Kidney tubule cell (primary cell): ENCODE results near the gene PABPC5.

Experiments used
- DNase-seq: peaks from one replicate; pipeline ENCODE4 v3.0.0-alpha.2; 2018; ENCODE audit warnings: low spot score

The PABPC5 gene

GRCh38 chrX:91434351-91435168, at the start of gene PABPC5:
Gene PABPC5, plus strand, starts transcription at chrX:91434839. Its CDS starts 739 bp downstream, at chrX:91435578.
- DNase-seq, result peak; percentile 79

- no peak for DNase-seq
Observed at GRCh38 chrX:91389026-91389425, 45.6 kb upstream of the PABPC5 start.

GRCh38 chrX:91414713-91415112, 19.9 kb upstream of the PABPC5 start:
- DNase-seq, result no peak

GRCh38 chrX:91435395-91435794, 756 bp downstream of the PABPC5 start:
- no peak for DNase-seq
